AG09309 (cell line): ENCODE measurements around the gene PCSK5.
"Not testable (repeated sequence)": the region's sequence is repeated elsewhere in the genome, so short reads cannot be mapped to it uniquely, and the experiment has no call there.

Source experiments
- DNase-seq: peaks from one replicate; pipeline ENCODE4 v3.0.0-alpha.2; 2010; ENCODE audit warnings: low read depth
- H3K4me3 ChIP-seq: 2 replicates; pipeline ENCODE4 v1.5.1; 2011; ENCODE audit warnings: mild to moderate bottlenecking, low read depth, low read length, moderate library complexity; ENCODE audit not compliant: control insufficient read depth
- CTCF ChIP-seq: IDR thresholded peaks from 2 replicates; pipeline ENCODE4 v1.5.1; 2011; ENCODE audit warnings: mild to moderate bottlenecking, low read depth, low read length, inconsistent platforms; ENCODE audit not compliant: insufficient read depth, control insufficient read depth; ENCODE audit errors: missing control alignments

PCSK5 gene

GRCh38 chr9:76359365-76359764 lies 468.9 kb downstream of the PCSK5 start:
- DNase-seq = no peak
- no peak overlapping the region for H3K4me3 ChIP-seq
- no peak for TF ChIP-seq CTCF

GRCh38 chr9:76359766-76360165 lies 469.3 kb downstream of the PCSK5 start:
- no peak for DNase-seq
- H3K4me3 ChIP-seq = no peak overlapping the region
- TF ChIP-seq CTCF = no peak

GRCh38 chr9:76362332-76363031 lies 472.0 kb downstream of the PCSK5 start:
- not testable (repeated sequence) for H3K4me3 ChIP-seq, DNase-seq

GRCh38 chr9:76363032-76363395 lies 472.5 kb downstream of the PCSK5 start:
- DNase-seq = no peak
- no peak for TF ChIP-seq CTCF
- no peak overlapping the region for H3K4me3 ChIP-seq

GRCh38 chr9:76365028-76365427 lies 474.6 kb downstream of the PCSK5 start:
- no peak for DNase-seq
- TF ChIP-seq CTCF = no peak
- H3K4me3 ChIP-seq = no peak overlapping the region

GRCh38 chr9:76366275-76366674 lies 475.8 kb downstream of the PCSK5 start:
- no peak overlapping the region for H3K4me3 ChIP-seq
- TF ChIP-seq CTCF = no peak
- no peak for DNase-seq

- DNase-seq = no peak
Observed at GRCh38 chr9:76369583-76369982, 479.1 kb downstream of the PCSK5 start.

More at GRCh38 chr9:76369583-76369982, 479.1 kb downstream of the PCSK5 start:
- no peak for TF ChIP-seq CTCF
- H3K4me3 ChIP-seq = no peak overlapping the region
